CD14-positive monocyte (primary cell): ENCODE measurements around the gene SC5D. TPM values are rescaled to one million over a fixed set of nuclear protein-coding genes. Genes with fewer than 3 reads are reported as not detected.

ENCODE experiments used
- DNase-seq, 3 donors: peaks; one replicate each; pipeline ENCODE4 v3.0.0-alpha.2; 2011 to 2022
- H2AFZ ChIP-seq: 2 replicates; pipeline ENCODE4 v1.6.0; 2012; ENCODE audit warnings: mild to moderate bottlenecking, low read depth, low read length, inconsistent platforms; ENCODE audit not compliant: insufficient read depth, poor library complexity, severe bottlenecking
- H3K27ac ChIP-seq, 2 donors: 1 replicate in 1 of 2; 2 replicates in 1 of 2; pipeline ENCODE4 v1.5.1; 2012 to 2013; ENCODE audit warnings: low read length in 2 of 2, control low read depth in 1 of 2, inconsistent platforms in 1 of 2, low read depth in 1 of 2, mild to moderate bottlenecking in 1 of 2
- H3K27me3 ChIP-seq, 2 donors: one replicate each; pipeline versions ENCODE4 v1.6.0 to v1.6.1; 2011 to 2013; ENCODE audit warnings: low read length in 2 of 2; ENCODE audit not compliant: control insufficient read depth in 2 of 2, insufficient read depth in 2 of 2
- H3K36me3 ChIP-seq, 2 donors: replicated peaks in 1 of 2; 1 replicate in 1 of 2; 2 replicates in 1 of 2; pipeline versions ENCODE4 v1.5.1 to v1.6.1; 2012 to 2013; ENCODE audit warnings: low read length in 2 of 2, control low read depth in 1 of 2, inconsistent platforms in 1 of 2, mild to moderate bottlenecking in 1 of 2; ENCODE audit not compliant: insufficient read depth in 2 of 2, control insufficient read depth in 1 of 2
- H3K4me1 ChIP-seq, 2 donors: 1 replicate in 1 of 2; 2 replicates in 1 of 2; pipeline versions ENCODE4 v1.5.1 to v1.6.1; 2012 to 2013; ENCODE audit warnings: low read length in 2 of 2, control low read depth in 1 of 2, inconsistent platforms in 1 of 2, mild to moderate bottlenecking in 1 of 2, moderate library complexity in 1 of 2; ENCODE audit not compliant: insufficient read depth in 2 of 2, control insufficient read depth in 1 of 2
- H3K4me2 ChIP-seq: replicated peaks from 2 replicates; pipeline ENCODE3; 2012; ENCODE audit warnings: low read length, moderate library complexity, mild to moderate bottlenecking; ENCODE audit not compliant: poor library complexity, severe bottlenecking; ENCODE audit errors: extremely low read depth
- H3K4me3 ChIP-seq, 3 experiments: fragments of 200-600 bp in 1 of 3; sonication (generic) in 1 of 3; replicated peaks in 1 of 3; 1 replicate in 2 of 3; 2 replicates in 1 of 3; pipeline ENCODE4 v1.5.1; 2011 to 2013; ENCODE audit warnings: low read length in 3 of 3, mild to moderate bottlenecking in 3 of 3, control low read depth in 2 of 3, low read depth in 2 of 3, inconsistent platforms in 1 of 3, moderate library complexity in 1 of 3
- H3K79me2 ChIP-seq: 2 replicates; pipeline ENCODE4 v1.6.0; 2012; ENCODE audit warnings: mild to moderate bottlenecking, control low read depth, inconsistent platforms, low read length, moderate library complexity; ENCODE audit not compliant: insufficient read depth
- H3K9ac ChIP-seq: 2 replicates; pipeline ENCODE4 v1.6.0; 2017; ENCODE audit warnings: low read length, mild to moderate bottlenecking; ENCODE audit not compliant: insufficient read depth, poor library complexity, severe bottlenecking
- H3K9me3 ChIP-seq, 2 donors: replicated peaks in 1 of 2; 1 replicate in 1 of 2; 2 replicates in 1 of 2; pipeline versions ENCODE4 v1.5.1 to v1.6.1; 2012 to 2013; ENCODE audit warnings: low read length in 2 of 2, control low read depth in 1 of 2; ENCODE audit not compliant: control insufficient read depth in 1 of 2, insufficient read depth in 1 of 2
- H4K20me1 ChIP-seq: 2 replicates; pipeline ENCODE4 v1.6.0; 2012; ENCODE audit warnings: mild to moderate bottlenecking, low read length, control low read depth, moderate library complexity; ENCODE audit not compliant: insufficient read depth
- H3K27ac Mint-ChIP-seq, 7 donors: one replicate each; pipeline ENCODE4 v1.8.0; 2020; ENCODE audit warnings: mild to moderate bottlenecking in 7 of 7, mixed read lengths in 7 of 7, moderate library complexity in 6 of 7, inconsistent platforms in 2 of 7
- H3K27me3 Mint-ChIP-seq, 3 donors: one replicate each; pipeline ENCODE4 v1.8.0; 2021 to 2022; ENCODE audit warnings: low read depth in 3 of 3, mild to moderate bottlenecking in 3 of 3, mixed read lengths in 3 of 3, moderate library complexity in 3 of 3, inconsistent platforms in 1 of 3
- H3K36me3 Mint-ChIP-seq, 2 donors: one replicate each; pipeline ENCODE4 v1.8.0; 2020; ENCODE audit warnings: mixed read lengths in 2 of 2, inconsistent platforms in 1 of 2, mild to moderate bottlenecking in 1 of 2
- H3K4me1 Mint-ChIP-seq: one replicate; pipeline ENCODE4 v1.8.0; 2020; ENCODE audit warnings: mild to moderate bottlenecking, mixed read lengths
- H3K4me3 Mint-ChIP-seq, 2 donors: one replicate each; pipeline ENCODE4 v1.8.0; 2020; ENCODE audit warnings: mild to moderate bottlenecking in 2 of 2, mixed read lengths in 2 of 2, moderate library complexity in 1 of 2
- H3K9me3 Mint-ChIP-seq, 7 donors: one replicate each; pipeline ENCODE4 v1.8.0; 2020 to 2022; ENCODE audit warnings: mixed read lengths in 7 of 7, mild to moderate bottlenecking in 6 of 7, moderate library complexity in 6 of 7, inconsistent platforms in 2 of 7
- WGBS: methylation state at CpG from one replicate; pipeline ENCODE4 v1.1.5; 2013; ENCODE audit warnings: missing lambda C conversion rate; ENCODE audit not compliant: insufficient coverage; 5-methylcytosine and 5-hydroxymethylcytosine counted together
- intact Hi-C, 2 donors: fragments of 100-400 bp; cut with micrococcal nuclease; formaldehyde crosslinking; loops; one replicate each; pipeline versions ENCODE4 v1.15.0 to v1.15.1; 2023
- polyA plus RNA-seq, 3 donors: library from polyadenylated mRNA; depleted of rRNA in 1 of 3; unstranded in 2 of 3; stranded (reverse) in 1 of 3; fragments of 300-500 nt in 2 of 3; fragments of >200 nt in 1 of 3; fragmentation: Illumina TruSeq in 2 of 3; gene quantifications; 1 replicate in 2 of 3; 2 replicates in 1 of 3; pipeline ENCODE4 v1.2.3, GENCODE V29; 2012 to 2021
- TF ChIP-seq, protein P1 (sequence below): fragments of 200-600 bp; IDR thresholded peaks from one replicate; pipeline ENCODE4 v1.8.0; 2022; ENCODE audit warnings: antibody characterized with exemption, mild to moderate bottlenecking

The SC5D gene
- polyA plus RNA-seq, 3 donors, result 6.4 to 8.3 (median 8.3) TPM

- H3K9me3 ChIP-seq, result no peaks in the 10 kb centered on the region
- Mint-ChIP-seq H3K4me3 (no peak overlapping the region), H3K27ac (no peak overlapping the region), H3K9me3 (no peaks in the 10 kb centered on the region), H3K4me1 (peaks cover 6% of the 10 kb centered on the region), H3K27me3 (no peaks in the 10 kb centered on the region), H3K36me3 (peaks cover 25 to 38% of the 10 kb centered on the region in 2 donors)
- H3K4me1 ChIP-seq, result no peaks in the 10 kb centered on the region
- H3K27ac ChIP-seq, result no peak overlapping the region
- H3K4me3 ChIP-seq, result no peak overlapping the region
- TF ChIP-seq, protein P1, sequence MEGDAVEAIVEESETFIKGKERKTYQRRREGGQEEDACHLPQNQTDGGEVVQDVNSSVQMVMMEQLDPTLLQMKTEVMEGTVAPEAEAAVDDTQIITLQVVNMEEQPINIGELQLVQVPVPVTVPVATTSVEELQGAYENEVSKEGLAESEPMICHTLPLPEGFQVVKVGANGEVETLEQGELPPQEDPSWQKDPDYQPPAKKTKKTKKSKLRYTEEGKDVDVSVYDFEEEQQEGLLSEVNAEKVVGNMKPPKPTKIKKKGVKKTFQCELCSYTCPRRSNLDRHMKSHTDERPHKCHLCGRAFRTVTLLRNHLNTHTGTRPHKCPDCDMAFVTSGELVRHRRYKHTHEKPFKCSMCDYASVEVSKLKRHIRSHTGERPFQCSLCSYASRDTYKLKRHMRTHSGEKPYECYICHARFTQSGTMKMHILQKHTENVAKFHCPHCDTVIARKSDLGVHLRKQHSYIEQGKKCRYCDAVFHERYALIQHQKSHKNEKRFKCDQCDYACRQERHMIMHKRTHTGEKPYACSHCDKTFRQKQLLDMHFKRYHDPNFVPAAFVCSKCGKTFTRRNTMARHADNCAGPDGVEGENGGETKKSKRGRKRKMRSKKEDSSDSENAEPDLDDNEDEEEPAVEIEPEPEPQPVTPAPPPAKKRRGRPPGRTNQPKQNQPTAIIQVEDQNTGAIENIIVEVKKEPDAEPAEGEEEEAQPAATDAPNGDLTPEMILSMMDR, result no peak
- H2AFZ ChIP-seq, result no peak overlapping the region
- peaks cover 23 to 27% of the 10 kb centered on the region in 2 donors for H3K36me3 ChIP-seq
- no peaks in the 10 kb centered on the region for H3K79me2 ChIP-seq
- H3K4me2 ChIP-seq, result no peak overlapping the region
- no peaks in the 10 kb centered on the region for H3K27me3 ChIP-seq
- H4K20me1 ChIP-seq, result no peaks in the 10 kb centered on the region
- DNase-seq, result no peak
- no peak overlapping the region for H3K9ac ChIP-seq
- intact Hi-C loops, result no loop called here
These were observed 18.8 kb downstream of the SC5D start for GRCh38 chr11:121311373-121311772.

GRCh38 chr11:121312483-121312882 lies 19.9 kb downstream of the SC5D start:
- Mint-ChIP-seq H3K4me1 (peaks cover 6% of the 10 kb centered on the region), H3K27me3 (no peaks in the 10 kb centered on the region), H3K4me3 (no peak overlapping the region), H3K27ac (no peak overlapping the region), H3K9me3 (no peaks in the 10 kb centered on the region), H3K36me3 (peaks cover 15 to 27% of the 10 kb centered on the region in 2 donors)
- H3K9ac ChIP-seq, result no peak overlapping the region
- H3K4me3 ChIP-seq, result no peak overlapping the region
- intact Hi-C loops, result no loop called here
- no peaks in the 10 kb centered on the region for H4K20me1 ChIP-seq
- no peak for DNase-seq
- no peaks in the 10 kb centered on the region for H3K27me3 ChIP-seq
- no peaks in the 10 kb centered on the region for H3K4me1 ChIP-seq
- no peak overlapping the region for H2AFZ ChIP-seq
- H3K79me2 ChIP-seq, result no peaks in the 10 kb centered on the region
- TF ChIP-seq, protein P1, result no peak
- no peak overlapping the region for H3K4me2 ChIP-seq
- peaks cover 12 to 16% of the 10 kb centered on the region in 2 donors for H3K36me3 ChIP-seq
- no CpG with 5 or more reads among the region's 2 CpGs for WGBS
- H3K27ac ChIP-seq, result no peak overlapping the region
- H3K9me3 ChIP-seq, result no peaks in the 10 kb centered on the region
